GM13976 (cell line): ENCODE results near the gene BTBD10.

Experiments
- DNase-seq: peaks from one replicate; pipeline ENCODE4 v3.0.0; 2012; ENCODE audit warnings: low spot score
- CTCF ChIP-seq: IDR thresholded peaks from 2 replicates; pipeline ENCODE4 v1.5.1; 2012; ENCODE audit warnings: borderline replicate concordance, mild to moderate bottlenecking; ENCODE audit not compliant: insufficient read depth; ENCODE audit errors: extremely low read depth, missing control alignments, control extremely low read depth
- in situ Hi-C: fragments of 300-500 bp; cut with MboI; formaldehyde crosslinking; loops from one replicate; pipeline ENCODE4 v1.12.0; 2022; ENCODE audit warnings: low sequenced_read_pairs, mixed read lengths, inconsistent platforms; ENCODE audit not compliant: unreplicated experiment

BTBD10 gene

DNA sequence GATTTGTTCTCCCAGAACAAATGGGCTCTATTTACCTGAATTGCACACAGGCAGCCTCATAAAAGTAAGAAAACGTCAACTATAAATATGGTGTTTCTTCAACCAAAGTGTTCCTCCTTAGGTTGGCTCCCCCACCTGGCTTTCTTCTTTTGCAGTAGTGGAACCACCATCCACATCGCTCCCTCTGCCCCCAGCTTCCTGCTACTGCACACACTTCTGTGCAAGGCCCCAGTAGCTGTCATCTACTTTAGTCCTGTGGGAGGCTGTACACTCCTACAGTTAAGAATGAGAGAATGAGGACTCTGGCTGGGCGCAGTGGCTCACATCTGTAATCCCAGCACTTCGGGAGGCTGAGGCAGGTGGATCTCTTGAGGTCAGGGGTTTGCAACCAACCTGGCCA lies 95.9 kb downstream of the BTBD10 start:
- TF ChIP-seq CTCF = no peak
- no peak for DNase-seq
- in situ Hi-C loops = no loop called here

- TF ChIP-seq CTCF = no peak
- in situ Hi-C loops = no loop called here
- DNase-seq = no peak
These were observed 96.6 kb downstream of the BTBD10 start for GRCh38 chr11:13366266-13367026.

DNA sequence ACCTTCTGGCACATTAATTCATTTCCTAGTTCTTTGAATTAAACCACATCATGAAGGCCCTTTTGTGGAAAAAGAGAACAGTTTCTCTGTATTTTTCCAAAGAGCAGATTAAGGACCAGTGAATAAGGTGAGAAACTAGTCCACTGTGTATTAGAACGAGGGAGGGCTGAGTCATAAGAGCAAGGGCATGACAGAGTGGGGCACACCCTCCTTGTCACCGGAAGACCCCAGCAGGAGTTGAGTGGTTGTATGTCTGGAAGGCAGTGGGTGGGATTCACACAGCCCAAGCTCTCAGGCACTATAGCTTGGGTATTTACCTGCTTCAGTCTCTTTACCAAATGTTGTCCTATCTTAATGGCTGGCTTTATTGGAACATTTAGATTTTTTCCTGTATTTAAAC lies 98.6 kb downstream of the BTBD10 start:
- no peak for DNase-seq
- TF ChIP-seq CTCF = no peak
- in situ Hi-C loops = no loop called here

DNA sequence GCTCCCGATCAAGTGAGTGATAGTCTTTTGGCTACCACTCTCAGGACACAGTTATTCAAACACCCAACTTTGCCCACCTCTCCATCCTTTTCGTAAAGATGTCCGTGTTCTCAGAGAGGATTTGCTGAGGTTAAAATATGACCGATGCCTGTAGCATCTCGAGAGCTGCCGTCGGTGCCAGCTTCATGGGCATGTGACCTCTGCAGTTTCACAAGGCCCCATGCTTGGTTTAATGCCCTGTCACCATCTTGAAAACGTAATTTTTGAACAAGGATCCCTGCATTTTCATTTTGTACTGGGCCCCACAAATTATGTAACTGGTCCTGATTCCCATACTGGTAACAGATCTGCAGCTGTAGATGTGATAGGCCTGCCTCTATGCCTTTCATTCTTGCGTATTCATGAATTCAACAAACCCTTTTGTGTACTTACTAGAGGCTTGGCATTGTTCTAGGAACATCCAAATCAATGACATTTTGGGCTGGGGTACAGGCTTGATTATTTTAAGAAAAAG lies 100.4 kb downstream of the BTBD10 start:
- in situ Hi-C loops = no loop called here
- DNase-seq = no peak
- TF ChIP-seq CTCF = no peak

GRCh38 chr11:13358596-13359270 lies 104.3 kb downstream of the BTBD10 start:
- no peak for DNase-seq
- TF ChIP-seq CTCF = no peak
- in situ Hi-C loops = no loop called here

DNA sequence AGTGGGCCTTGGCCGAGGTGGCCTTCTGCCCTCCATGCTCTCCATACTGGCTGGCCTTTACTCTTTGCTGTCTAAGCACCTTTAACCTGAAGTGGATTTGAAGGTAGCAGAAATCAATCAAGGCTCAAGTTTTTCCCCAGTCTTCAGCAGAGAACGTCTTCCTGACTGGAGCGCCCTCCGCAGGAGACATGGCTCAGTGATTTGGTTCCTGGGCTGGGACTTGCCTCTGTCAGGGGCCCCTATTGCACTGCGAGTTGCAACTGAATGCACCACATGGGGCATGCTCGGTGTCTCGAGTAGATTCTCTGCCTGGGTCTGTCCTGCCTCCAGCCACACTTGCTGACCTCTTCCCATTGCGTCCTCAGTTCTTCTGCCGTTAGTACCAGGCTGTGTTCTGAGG lies 105.8 kb downstream of the BTBD10 start:
- TF ChIP-seq CTCF = no peak
- DNase-seq = no peak
- in situ Hi-C loops = no loop called here
